A549 (cell line): ENCODE data around the gene WFDC1. TPM values are rescaled to one million over a fixed set of nuclear protein-coding genes. Genes with fewer than 3 reads are reported as not detected.
A peak's percentile ranks its signal among the peaks of the same experiment; 100 is the strongest.

ENCODE experiments used
- ATAC-seq, 2 experiments: fragments of 200-7000 bp in 1 of 2; fragments of >200 bp in 1 of 2; cut with Nextera tagmentation in 1 of 2; cut with Tn5 transposase in 1 of 2; 3 replicates each; pipeline versions ENCODE4 v1.8.0 to v1.9.1; 2018 to 2020; ENCODE audit warnings: mild to moderate bottlenecking in 1 of 2, moderate library complexity in 1 of 2
- CTCF ChIA-PET: fragments of 300-600 bp; sonication (Branson Sonifier 250); formaldehyde crosslinking; extraction: SDS; loops from one replicate; lab custom pipeline; 2021; ENCODE audit warnings: antibody characterized with exemption, inconsistent platforms; lab: Yijun Ruan, JAX
- POLR2A ChIA-PET: fragments of 350-600 bp; formaldehyde crosslinking; extraction: SDS; loops from one replicate; lab custom pipeline; 2021; ENCODE audit warnings: antibody characterized with exemption, inconsistent platforms; lab: Yijun Ruan, JAX
- DNase-seq, 2 experiments: peaks; one replicate each; pipeline versions ENCODE4 v3.0.0 to v3.0.0-alpha.2; 2011 to 2016; ENCODE audit warnings: low read depth in 1 of 2, low spot score in 1 of 2
- FAIRE-seq: peaks from 2 replicates; lab custom pipeline; 2011; peaks lifted over from hg19 to GRCh38; lab: Jason Lieb, UNC
- H3K27ac ChIP-seq, 2 experiments: fragments of >200 bp; sonication (Bioruptor Twin); formaldehyde crosslinking; 3 replicates each; pipeline ENCODE4 v1.5.1; 2016 to 2017
- H3K4me1 ChIP-seq: fragments of >200 bp; sonication (Bioruptor Twin); formaldehyde crosslinking; 3 replicates; pipeline ENCODE4 v1.6.1; 2016
- H3K4me2 ChIP-seq: fragments of >200 bp; sonication (Bioruptor Twin); formaldehyde crosslinking; 3 replicates; pipeline ENCODE4 v1.6.1; 2016
- H3K4me3 ChIP-seq: fragments of >200 bp; sonication (Bioruptor Twin); formaldehyde crosslinking; 3 replicates; pipeline ENCODE4 v1.5.1; 2016
- H3K9me3 ChIP-seq: fragments of >200 bp; sonication (Bioruptor Twin); formaldehyde crosslinking; 3 replicates; pipeline ENCODE4 v1.6.1; 2016
- BHLHE40 ChIP-seq: IDR thresholded peaks from 2 replicates; pipeline ENCODE4 v1.6.1; 2012; ENCODE audit warnings: low read depth, low read length, inconsistent platforms
- CBX2 ChIP-seq: fragments of 200-600 bp; sonication (generic); IDR thresholded peaks from 2 replicates; pipeline ENCODE4 v1.6.1; 2016; ENCODE audit warnings: low read depth, mild to moderate bottlenecking, borderline replicate concordance
- CBX8 ChIP-seq: fragments of 200-600 bp; sonication (generic); IDR thresholded peaks from 2 replicates; pipeline ENCODE4 v1.6.1; 2016
- CHD2 ChIP-seq: fragments of 150-350 bp; IDR thresholded peaks from 2 replicates; pipeline ENCODE4 v1.6.1; 2014; ENCODE audit warnings: low read length; ENCODE audit not compliant: partially characterized antibody
- EHF ChIP-seq: fragments of 250-450 bp; sonication (Bioruptor Pico); IDR thresholded peaks from 2 replicates; pipeline ENCODE4 v1.5.0; 2020; ENCODE audit warnings: mild to moderate bottlenecking
- EHMT2 ChIP-seq: fragments of 200-600 bp; sonication (generic); IDR thresholded peaks from 2 replicates; pipeline ENCODE4 v1.6.1; 2016; ENCODE audit warnings: antibody characterized with exemption, low read depth, mild to moderate bottlenecking, moderate library complexity
- HOXA7 ChIP-seq: fragments of 250-450 bp; sonication (Bioruptor Pico); IDR thresholded peaks from 2 replicates; pipeline ENCODE4 v1.5.0; 2020; ENCODE audit warnings: mild to moderate bottlenecking, moderate library complexity
- HOXB13 ChIP-seq: fragments of 250-450 bp; sonication (Bioruptor Pico); IDR thresholded peaks from 2 replicates; pipeline ENCODE4 v1.5.0; 2020; ENCODE audit warnings: low read depth, mild to moderate bottlenecking, moderate library complexity
- JUN ChIP-seq, 2 experiments: fragments of >200 bp; sonication (Bioruptor Twin); formaldehyde crosslinking; IDR thresholded peaks; 2 replicates in 1 of 2; 3 replicates in 1 of 2; pipeline ENCODE4 v1.6.1; 2016 to 2017
- JUNB ChIP-seq: fragments of >200 bp; sonication (Bioruptor Twin); formaldehyde crosslinking; IDR thresholded peaks from 2 replicates; pipeline ENCODE4 v1.6.1; 2016
- MYC ChIP-seq: IDR thresholded peaks from 2 replicates; pipeline ENCODE4 v1.6.1; 2012; ENCODE audit warnings: mild to moderate bottlenecking, inconsistent platforms, low read length, improper control_type of control experiment, borderline replicate concordance
- NFE2L2 ChIP-seq: fragments of 150-350 bp; conservative IDR thresholded peaks from 2 replicates; pipeline ENCODE4 v1.6.1; 2014; ENCODE audit warnings: low read length
- NPAS2 ChIP-seq: fragments of 250-450 bp; sonication (Bioruptor Pico); IDR thresholded peaks from 2 replicates; pipeline ENCODE4 v1.8.0; 2022; ENCODE audit warnings: mild to moderate bottlenecking, moderate library complexity, borderline replicate concordance
- NR3C1 ChIP-seq: fragments of >200 bp; sonication (Bioruptor Twin); formaldehyde crosslinking; IDR thresholded peaks from 3 replicates; pipeline ENCODE4 v1.6.1; 2017
- RCOR1 ChIP-seq: fragments of 150-350 bp; IDR thresholded peaks from 2 replicates; pipeline ENCODE4 v1.6.1; 2014; ENCODE audit warnings: antibody characterized with exemption, low read length, low read depth
- TFCP2L1 ChIP-seq: fragments of 250-450 bp; sonication (Bioruptor Pico); IDR thresholded peaks from 2 replicates; pipeline ENCODE4 v1.5.0; 2021; ENCODE audit warnings: mild to moderate bottlenecking
- TP53 ChIP-seq: fragments of 250-450 bp; sonication (Bioruptor Pico); IDR thresholded peaks from 2 replicates; pipeline ENCODE4 v1.5.0; 2021; ENCODE audit warnings: mild to moderate bottlenecking, moderate library complexity
- WGBS: methylation state at CpG from one replicate; pipeline ENCODE4 v1.1.6; 2017; ENCODE audit errors: missing lambda C conversion rate; 5-methylcytosine and 5-hydroxymethylcytosine counted together
- polyA plus RNA-seq, 4 experiments: library from polyadenylated mRNA; depleted of rRNA in 3 of 4; stranded (reverse); fragments of >200 nt; fragmentation: RNase III in 1 of 4; extraction: RNeasy Plus Mini Kit Qiagen cat#74134 plus additional on column Dnase treatment in 1 of 4; gene quantifications; 2 replicates in 3 of 4; 3 replicates in 1 of 4; pipeline ENCODE4 v1.2.3, GENCODE V29; 2011 to 2017
- TF ChIP-seq, protein P1 (sequence below): fragments of 250-450 bp; sonication (Bioruptor Pico); IDR thresholded peaks from 2 replicates; pipeline ENCODE4 v1.5.0; 2020; ENCODE audit warnings: low read depth, mild to moderate bottlenecking, moderate library complexity
- TF ChIP-seq, protein P2 (sequence below): fragments of >200 bp; sonication (Bioruptor Twin); formaldehyde crosslinking; IDR thresholded peaks from 2 replicates; pipeline ENCODE4 v1.6.1; 2016
- TF ChIP-seq, protein P3 (sequence below): fragments of 450-650 bp; IDR thresholded peaks from 2 replicates; pipeline ENCODE4 v1.6.1; 2014; ENCODE audit warnings: antibody characterized with exemption
- TF ChIP-seq, protein P4 (sequence below): IDR thresholded peaks from 2 replicates; pipeline ENCODE4 v1.6.1; 2012
- TF ChIP-seq, protein P5 (sequence below): fragments of 250-450 bp; sonication (Bioruptor Pico); IDR thresholded peaks from 2 replicates; pipeline ENCODE4 v1.5.0; 2021; ENCODE audit warnings: mild to moderate bottlenecking, moderate library complexity, borderline replicate concordance

WFDC1 gene
- polyA plus RNA-seq, 2 of the 4 experiments (the other 2 are of a cell fraction), result not detected

DNA sequence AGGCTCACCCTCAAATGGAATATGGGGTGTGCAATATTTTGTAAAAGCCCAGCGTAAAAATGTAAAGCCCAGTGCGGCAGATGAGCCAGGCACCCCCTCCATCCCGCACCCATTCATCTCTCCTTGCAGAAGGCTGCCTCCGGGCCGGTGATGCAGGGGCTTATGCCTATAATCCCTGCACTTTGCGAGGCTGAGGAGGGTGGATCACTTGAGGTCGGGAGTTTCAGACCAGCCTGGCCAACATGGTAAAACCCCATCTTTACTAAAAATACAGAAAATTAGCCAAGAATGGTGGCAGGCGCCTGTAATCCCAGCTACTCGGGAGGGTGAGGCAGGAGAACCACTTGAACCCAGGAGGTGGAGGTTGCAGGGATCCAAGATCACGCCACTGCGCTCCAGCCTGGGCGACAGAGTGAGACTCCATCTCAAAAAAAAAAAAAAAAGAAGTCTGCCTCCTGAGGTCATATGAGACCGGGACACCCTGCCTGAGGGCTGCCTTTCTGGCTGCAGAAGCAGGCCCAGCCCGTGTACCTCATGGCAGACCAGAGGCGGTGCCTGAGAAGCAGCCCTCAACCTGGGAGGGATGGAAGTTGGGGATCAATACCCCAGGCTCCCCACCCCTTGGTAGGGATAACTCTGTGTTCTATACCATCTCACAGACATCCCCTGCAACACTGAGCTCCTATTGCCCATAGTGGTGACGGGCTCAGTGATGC, 56.2 kb downstream of the WFDC1 start:
- CTCF ChIA-PET, result interaction anchor here (1.1 kb wide), 1 partner anchor 8 kb away, joined by 3 read pairs; no protein-coding TSS in a partner anchor
- DNase-seq (no peak), ATAC-seq (0 out of 6 replicates have a peak, but pooled peaks of 1 of the 2 experiments have one; percentile 19), FAIRE-seq (no peak)
- WGBS, result 66% methylated on average over 15 of the region's 16 CpGs
- H3K4me2 ChIP-seq, result no peak overlapping the region
- H3K4me3 ChIP-seq, result no peak overlapping the region
- H3K9me3 ChIP-seq, result no peaks in the 10 kb centered on the region
- POLR2A ChIA-PET, result no interaction called here
- TF ChIP-seq, protein P1, sequence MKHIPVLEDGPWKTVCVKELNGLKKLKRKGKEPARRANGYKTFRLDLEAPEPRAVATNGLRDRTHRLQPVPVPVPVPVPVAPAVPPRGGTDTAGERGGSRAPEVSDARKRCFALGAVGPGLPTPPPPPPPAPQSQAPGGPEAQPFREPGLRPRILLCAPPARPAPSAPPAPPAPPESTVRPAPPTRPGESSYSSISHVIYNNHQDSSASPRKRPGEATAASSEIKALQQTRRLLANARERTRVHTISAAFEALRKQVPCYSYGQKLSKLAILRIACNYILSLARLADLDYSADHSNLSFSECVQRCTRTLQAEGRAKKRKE (CRISPR knock-in tag), result no peak
- TF ChIP-seq BHLHE40 (no peak), MYC (no peak), HOXB13 (CRISPR knock-in tag) (no peak), CBX8 (no peak), HOXA7 (no peak), RCOR1 (no peak), EHMT2 (no peak), CBX2 (no peak), EHF (CRISPR knock-in tag) (no peak), NPAS2 (CRISPR knock-in tag) (no peak), TP53 (CRISPR knock-in tag) (no peak), JUNB (no peak), NR3C1 (no peak), JUN (IDR thresholded peaks at IDR 0.05) (no peak), NFE2L2 (no peak)
- TF ChIP-seq, protein P2, sequence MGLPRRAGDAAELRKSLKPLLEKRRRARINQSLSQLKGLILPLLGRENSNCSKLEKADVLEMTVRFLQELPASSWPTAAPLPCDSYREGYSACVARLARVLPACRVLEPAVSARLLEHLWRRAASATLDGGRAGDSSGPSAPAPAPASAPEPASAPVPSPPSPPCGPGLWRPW, result no peak
- TF ChIP-seq, protein P3, sequence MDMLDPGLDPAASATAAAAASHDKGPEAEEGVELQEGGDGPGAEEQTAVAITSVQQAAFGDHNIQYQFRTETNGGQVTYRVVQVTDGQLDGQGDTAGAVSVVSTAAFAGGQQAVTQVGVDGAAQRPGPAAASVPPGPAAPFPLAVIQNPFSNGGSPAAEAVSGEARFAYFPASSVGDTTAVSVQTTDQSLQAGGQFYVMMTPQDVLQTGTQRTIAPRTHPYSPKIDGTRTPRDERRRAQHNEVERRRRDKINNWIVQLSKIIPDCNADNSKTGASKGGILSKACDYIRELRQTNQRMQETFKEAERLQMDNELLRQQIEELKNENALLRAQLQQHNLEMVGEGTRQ, result no peak
- TF ChIP-seq, protein P4, sequence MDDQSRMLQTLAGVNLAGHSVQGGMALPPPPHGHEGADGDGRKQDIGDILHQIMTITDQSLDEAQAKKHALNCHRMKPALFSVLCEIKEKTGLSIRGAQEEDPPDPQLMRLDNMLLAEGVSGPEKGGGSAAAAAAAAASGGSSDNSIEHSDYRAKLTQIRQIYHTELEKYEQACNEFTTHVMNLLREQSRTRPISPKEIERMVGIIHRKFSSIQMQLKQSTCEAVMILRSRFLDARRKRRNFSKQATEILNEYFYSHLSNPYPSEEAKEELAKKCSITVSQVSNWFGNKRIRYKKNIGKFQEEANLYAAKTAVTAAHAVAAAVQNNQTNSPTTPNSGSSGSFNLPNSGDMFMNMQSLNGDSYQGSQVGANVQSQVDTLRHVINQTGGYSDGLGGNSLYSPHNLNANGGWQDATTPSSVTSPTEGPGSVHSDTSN, result no peak
- H3K27ac ChIP-seq, result no peak overlapping the region
- H3K4me1 ChIP-seq, result no peaks in the 10 kb centered on the region

DNA sequence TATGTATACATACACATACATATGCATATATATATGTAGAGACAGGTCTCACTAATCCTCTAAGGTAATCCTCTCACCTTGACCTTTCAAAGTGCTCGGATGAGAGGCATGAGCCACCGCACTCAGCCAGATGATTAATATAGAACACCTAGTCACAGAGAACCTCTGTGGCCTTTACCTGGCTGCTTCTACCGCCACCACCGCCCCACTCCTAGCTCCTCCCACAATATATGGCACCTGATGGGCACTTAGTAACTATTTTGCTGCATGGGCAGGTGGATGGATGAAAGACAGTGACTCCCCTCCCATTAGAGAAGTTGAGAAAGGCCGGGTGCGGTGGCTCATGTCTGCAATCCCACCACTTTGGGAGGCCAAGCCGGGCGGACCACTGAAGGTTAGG, 57.0 kb downstream of the WFDC1 start:
- H3K4me2 ChIP-seq, result no peak overlapping the region
- FAIRE-seq (no peak), DNase-seq (no peak)
- 56% methylated on average over 8 of the region's 8 CpGs for WGBS
- no peaks in the 10 kb centered on the region for H3K9me3 ChIP-seq
- no peak overlapping the region for H3K4me3 ChIP-seq
- H3K4me1 ChIP-seq, result peaks cover 5% of the 10 kb centered on the region; the same call in 2 of the 3 replicates
- CTCF ChIA-PET, result no interaction called here
- no peak for TF ChIP-seq CHD2
- no peak for TF ChIP-seq TFCP2L1 (CRISPR knock-in tag)
- TF ChIP-seq, protein P5, sequence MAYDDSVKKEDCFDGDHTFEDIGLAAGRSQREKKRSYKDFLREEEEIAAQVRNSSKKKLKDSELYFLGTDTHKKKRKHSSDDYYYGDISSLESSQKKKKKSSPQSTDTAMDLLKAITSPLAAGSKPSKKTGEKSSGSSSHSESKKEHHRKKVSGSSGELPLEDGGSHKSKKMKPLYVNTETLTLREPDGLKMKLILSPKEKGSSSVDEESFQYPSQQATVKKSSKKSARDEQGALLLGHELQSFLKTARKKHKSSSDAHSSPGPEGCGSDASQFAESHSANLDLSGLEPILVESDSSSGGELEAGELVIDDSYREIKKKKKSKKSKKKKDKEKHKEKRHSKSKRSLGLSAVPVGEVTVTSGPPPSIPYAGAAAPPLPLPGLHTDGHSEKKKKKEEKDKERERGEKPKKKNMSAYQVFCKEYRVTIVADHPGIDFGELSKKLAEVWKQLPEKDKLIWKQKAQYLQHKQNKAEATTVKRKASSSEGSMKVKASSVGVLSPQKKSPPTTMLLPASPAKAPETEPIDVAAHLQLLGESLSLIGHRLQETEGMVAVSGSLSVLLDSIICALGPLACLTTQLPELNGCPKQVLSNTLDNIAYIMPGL (CRISPR knock-in tag), result no peak
- TF ChIP-seq, all 56 proteins: peak for 0
- POLR2A ChIA-PET, result no interaction called here
- no peak overlapping the region for H3K27ac ChIP-seq
- ATAC-seq, result no peak
